SK-N-SH (cell line): ENCODE measurements around the gene COIL. TPM values are rescaled to one million over a fixed set of nuclear protein-coding genes. Genes with fewer than 3 reads are reported as not detected.

ENCODE experiments used
- CTCF ChIA-PET: fragments of 300-600, 350-600 bp; formaldehyde crosslinking; extraction: SDS; loops from one replicate; lab custom pipeline; 2021; lab: Yijun Ruan, JAX
- POLR2A ChIA-PET: fragments of 350-600 bp; sonication (Branson Sonifier 250); formaldehyde crosslinking; extraction: SDS; loops from one replicate; lab custom pipeline; 2020; ENCODE audit warnings: antibody characterized with exemption, inconsistent platforms; lab: Yijun Ruan, JAX
- DNase-seq: peaks from one replicate; pipeline ENCODE4 v3.0.0; 2012
- H2AFZ ChIP-seq: fragments of 200-600 bp; sonication (generic); 2 replicates; pipeline ENCODE4 v1.8.1; 2016; ENCODE audit warnings: antibody characterized with exemption, mild to moderate bottlenecking, low read depth
- H3F3A ChIP-seq: fragments of 200-600 bp; sonication (generic); replicated peaks from 2 replicates; pipeline ENCODE3; 2016; ENCODE audit warnings: antibody characterized with exemption, mild to moderate bottlenecking; ENCODE audit not compliant: insufficient read depth
- H3K27ac ChIP-seq, 2 experiments: fragments of 200-500 bp in 1 of 2; fragments of 200-600 bp in 1 of 2; sonication (Bioruptor generic) in 1 of 2; sonication (generic), shearing (Covaris generic) in 1 of 2; 2 replicates each; pipeline versions ENCODE4 v1.5.1 to v1.6.1; 2014 to 2016; ENCODE audit warnings: low read depth in 2 of 2, inconsistent platforms in 1 of 2, low read length in 1 of 2, mild to moderate bottlenecking in 1 of 2, mixed read lengths in 1 of 2
- H3K27me3 ChIP-seq: fragments of 200-600 bp; sonication (generic), shearing (Covaris generic); 2 replicates; pipeline ENCODE4 v1.6.1; 2016; ENCODE audit warnings: mixed run types; ENCODE audit not compliant: insufficient read depth
- H3K36me3 ChIP-seq, 2 experiments: fragments of 200-500 bp in 1 of 2; fragments of 200-600 bp in 1 of 2; sonication (Bioruptor generic) in 1 of 2; sonication (generic) in 1 of 2; replicated peaks in 1 of 2; 2 replicates each; pipeline versions ENCODE3 to v1.5.1; 2014 to 2016; ENCODE audit warnings: low read length in 1 of 2, mild to moderate bottlenecking in 1 of 2; ENCODE audit not compliant: insufficient read depth in 2 of 2, control insufficient read depth in 1 of 2
- H3K4me1 ChIP-seq, 2 experiments: fragments of 200-500 bp in 1 of 2; fragments of 200-600 bp in 1 of 2; sonication (Bioruptor generic) in 1 of 2; sonication (generic), shearing (Covaris generic) in 1 of 2; 2 replicates each; pipeline versions ENCODE4 v1.5.1 to v1.6.1; 2014 to 2016; ENCODE audit warnings: low read depth in 1 of 2, low read length in 1 of 2, mixed run types in 1 of 2; ENCODE audit not compliant: insufficient read depth in 2 of 2, control insufficient read depth in 1 of 2
- H3K4me2 ChIP-seq: fragments of 200-600 bp; sonication (generic), shearing (Covaris generic); 2 replicates; pipeline ENCODE4 v1.6.1; 2017; ENCODE audit warnings: mixed run types
- H3K4me3 ChIP-seq, 2 experiments: fragments of 200-500 bp in 1 of 2; fragments of 200-600 bp in 1 of 2; sonication (Bioruptor generic) in 1 of 2; sonication (generic), shearing (Covaris generic) in 1 of 2; 2 replicates each; pipeline versions ENCODE4 v1.5.1 to v1.8.1; 2014 to 2016; ENCODE audit warnings: low read depth in 2 of 2, inconsistent platforms in 1 of 2, low read length in 1 of 2, mild to moderate bottlenecking in 1 of 2, mixed read lengths in 1 of 2, moderate library complexity in 1 of 2
- H3K79me2 ChIP-seq: fragments of 200-600 bp; sonication (generic); 2 replicates; pipeline ENCODE4 v1.8.1; 2017; ENCODE audit warnings: mild to moderate bottlenecking; ENCODE audit not compliant: insufficient read depth
- H3K9ac ChIP-seq: fragments of 200-600 bp; sonication (generic); 2 replicates; pipeline ENCODE4 v1.6.1; 2017; ENCODE audit warnings: mixed run types
- H3K9me2 ChIP-seq: fragments of 200-600 bp; sonication (generic); 2 replicates; pipeline ENCODE4 v1.6.1; 2017; ENCODE audit warnings: mixed run types
- H3K9me3 ChIP-seq: fragments of 200-600 bp; sonication (generic); 2 replicates; pipeline ENCODE4 v1.6.1; 2017; ENCODE audit warnings: mixed run types, mild to moderate bottlenecking, moderate library complexity
- H4K20me1 ChIP-seq: fragments of 200-600 bp; sonication (generic); 2 replicates; pipeline ENCODE4 v1.6.1; 2017; ENCODE audit warnings: mild to moderate bottlenecking, mixed run types; ENCODE audit not compliant: insufficient read depth
- CHD2 ChIP-seq: fragments of 150-350 bp; IDR thresholded peaks from 2 replicates; pipeline ENCODE4 v1.6.1; 2018; ENCODE audit warnings: low read length; ENCODE audit not compliant: partially characterized antibody
- FOXJ3 ChIP-seq: sonication (generic); formaldehyde crosslinking; IDR thresholded peaks from 2 replicates; pipeline ENCODE4 v1.5.1; 2020; ENCODE audit warnings: mild to moderate bottlenecking, missing genetic modification reagents
- GATA2 ChIP-seq: sonication (generic); formaldehyde crosslinking; IDR thresholded peaks from 2 replicates; pipeline ENCODE4 v1.5.0; 2020; ENCODE audit warnings: mild to moderate bottlenecking, missing genetic modification reagents
- MAX ChIP-seq: IDR thresholded peaks from 2 replicates; pipeline ENCODE4 v1.4.0; 2012; ENCODE audit warnings: low read depth
- MXI1 ChIP-seq: IDR thresholded peaks from 2 replicates; pipeline ENCODE4 v1.6.1; 2012; ENCODE audit warnings: mild to moderate bottlenecking, low read depth, low read length, improper control_type of control experiment
- PBX3 ChIP-seq: IDR thresholded peaks from 2 replicates; pipeline ENCODE4; 2012
- RAD21 ChIP-seq: IDR thresholded peaks from 2 replicates; pipeline ENCODE4 v1.6.1; 2012; ENCODE audit warnings: mild to moderate bottlenecking, low read length
- TAF1 ChIP-seq: IDR thresholded peaks from 2 replicates; pipeline ENCODE4 v1.6.1; 2012; ENCODE audit warnings: low read depth, mild to moderate bottlenecking, low read length, moderate library complexity, borderline replicate concordance
- YY1 ChIP-seq: IDR thresholded peaks from 2 replicates; pipeline ENCODE4 v1.4.0; 2012; ENCODE audit warnings: low read depth, mild to moderate bottlenecking
- WGBS: methylation state at CpG from one replicate; pipeline ENCODE4 v1.1.6; 2017; ENCODE audit warnings: low lambda C conversion rate; 5-methylcytosine and 5-hydroxymethylcytosine counted together
- polyA plus RNA-seq, 3 experiments: library from polyadenylated mRNA; depleted of rRNA; stranded (reverse); fragments of >200 nt; gene quantifications; 2 replicates each; pipeline ENCODE4 v1.2.3, GENCODE V29; 2012

The COIL gene
- polyA plus RNA-seq, 1 of the 3 experiments (the other 2 are of a cell fraction) = 3.9 TPM

DNA sequence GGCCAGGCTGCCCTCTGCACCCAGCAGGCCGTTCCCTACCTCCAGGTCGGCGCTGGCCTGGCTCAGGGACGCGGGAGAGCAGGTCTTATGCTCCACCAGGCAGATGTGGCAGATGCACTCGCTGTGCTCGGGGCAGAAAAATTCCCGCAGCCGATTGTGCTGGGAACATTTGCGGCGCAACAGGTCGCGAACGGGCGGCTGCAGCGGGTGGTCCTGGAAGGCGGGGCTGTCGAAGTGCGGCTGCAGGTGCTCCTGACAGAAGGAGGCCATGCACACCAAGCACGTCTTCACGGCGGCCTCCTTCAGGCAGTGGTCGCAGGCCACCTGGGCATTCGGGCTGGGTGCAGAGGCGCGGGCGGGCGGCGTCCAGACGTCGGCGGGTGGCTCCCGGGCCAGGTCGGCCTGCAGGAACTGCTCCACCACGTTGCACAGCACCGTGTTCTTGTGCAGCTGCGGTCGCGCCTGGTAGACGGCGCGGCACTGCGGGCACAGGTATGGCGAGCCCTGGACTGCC lies 47.4 kb downstream of the COIL start:
- Histone ChIP-seq H3K27me3 (no peaks in the 10 kb centered on the region), H3K4me2 (peak overlapping the region; percentile 90), H3K9ac (peak overlapping the region; percentile 89), H3K27ac (peak overlapping the region; percentile 56 to 75; a peak in 3 of 4 replicates), H3K9me3 (no peaks in the 10 kb centered on the region; the same call in 1 of the 2 replicates), H3F3A (peaks cover 19% of the 10 kb centered on the region), H3K9me2 (no peaks in the 10 kb centered on the region), H3K36me3 (no peaks in the 10 kb centered on the region), H3K4me3 (peak overlapping the region; percentile 73 to 84), H4K20me1 (no peaks in the 10 kb centered on the region), H2AFZ (peak overlapping the region; percentile 71; the same call in 1 of the 2 replicates), H3K79me2 (peaks cover 43% of the 10 kb centered on the region), H3K4me1 (peaks cover 13 to 23% of the 10 kb centered on the region in 2 experiments; a peak in 2 of 4 replicates)
- 23% methylated on average over 23 of the region's 44 CpGs for WGBS
- ChIA-PET CTCF (interaction anchor here (0.8 to 1.8 kb wide), 5 partner anchors 10 to 100 kb away, joined by 4 to 9 read pairs (median 4); no protein-coding TSS in a partner anchor), POLR2A (interaction anchor here (0.6 to 1.4 kb wide), 11 partner anchors 9 to 96 kb away, joined by 3 to 8 read pairs (median 4); partner anchors contain the start of genes C17orf67, COIL, DGKE and SCPEP1)
- DNase-seq = peak; percentile 73
- TF ChIP-seq MXI1 (peak; percentile 62; the same call in 1 of the 2 replicates), YY1 (peak; percentile 11; the same call in 1 of the 2 replicates), FOXJ3 (CRISPR knock-in tag) (no peak)

DNA sequence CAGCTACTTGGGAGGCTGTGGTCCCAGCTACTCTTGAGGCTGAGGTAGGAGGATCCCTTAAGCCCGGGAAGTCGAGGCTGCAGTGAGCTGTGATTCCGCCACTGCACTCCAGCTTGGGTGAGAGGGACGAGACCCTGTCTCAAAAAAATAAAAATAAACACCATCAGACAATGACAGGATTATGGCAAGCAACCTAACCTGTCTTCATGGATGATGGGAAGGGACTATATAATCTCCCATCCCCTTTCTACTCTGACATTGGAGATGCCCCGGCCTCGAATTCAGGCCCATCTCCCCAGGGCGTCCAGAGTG lies 47.9 kb downstream of the COIL start:
- Histone ChIP-seq H3K9me3 (no peaks in the 10 kb centered on the region; the same call in 1 of the 2 replicates), H3K27ac (no peak overlapping the region), H3F3A (peaks cover 19% of the 10 kb centered on the region), H2AFZ (peak overlapping the region; percentile 71; the same call in 1 of the 2 replicates), H3K9me2 (no peaks in the 10 kb centered on the region), H3K4me3 (peak overlapping the region; percentile 73 to 84), H3K4me1 (peaks cover 13 to 23% of the 10 kb centered on the region in 2 experiments; a peak in 2 of 4 replicates), H4K20me1 (no peaks in the 10 kb centered on the region), H3K9ac (peak overlapping the region; percentile 89; the same call in 1 of the 2 replicates), H3K79me2 (peaks cover 43% of the 10 kb centered on the region), H3K36me3 (peaks cover under 1 to 4% of the 10 kb centered on the region in 2 experiments), H3K4me2 (peak overlapping the region; percentile 90), H3K27me3 (no peaks in the 10 kb centered on the region)
- no peak for DNase-seq
- ChIA-PET CTCF (interaction anchor here (1.8 kb wide), 1 partner anchor 9 kb away, joined by 9 read pairs; no protein-coding TSS in a partner anchor), POLR2A (interaction anchor here (0.6 to 1.4 kb wide), 3 partner anchors 29 to 93 kb away, joined by 3 to 8 read pairs (median 4); partner anchors contain the start of genes C17orf67 and DGKE)
- no peak for TF ChIP-seq PBX3
- TF ChIP-seq MAX = no peak
- no peak for TF ChIP-seq TAF1
- no peak for TF ChIP-seq GATA2 (CRISPR knock-in tag)
- TF ChIP-seq YY1 = no peak
- no peak for TF ChIP-seq CHD2
- no peak for TF ChIP-seq RAD21
- 77% methylated on average over 7 of the region's 7 CpGs for WGBS
